ENCODE results near the gene NEB.

DNA sequence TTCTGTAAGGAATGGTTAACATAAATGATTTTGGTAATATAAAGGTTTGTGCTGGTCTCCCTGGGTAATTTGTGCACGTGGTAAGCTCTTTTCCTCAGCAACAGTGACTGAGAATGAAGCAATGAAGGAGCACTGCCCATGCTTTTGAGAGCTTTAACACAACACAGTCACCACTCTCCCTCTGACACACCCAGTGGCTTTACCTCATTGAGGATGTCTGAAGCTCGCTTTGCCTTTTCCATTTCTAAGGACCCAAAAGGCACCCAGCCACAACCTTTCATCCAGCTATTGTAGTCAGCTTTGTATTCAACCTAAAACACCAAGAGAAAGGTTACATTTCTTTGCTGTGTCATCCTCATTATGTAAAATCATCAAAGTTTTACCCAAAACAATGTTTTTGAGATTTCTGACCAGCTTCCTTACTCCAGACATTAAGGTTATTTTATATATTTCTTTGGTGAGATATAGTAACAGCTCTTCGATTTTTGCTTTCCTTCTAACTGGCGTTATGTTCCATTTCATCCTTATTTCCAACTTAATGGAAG is 51.7 kb downstream of the NEB start:
- TF ChIP-seq, protein P1, sequence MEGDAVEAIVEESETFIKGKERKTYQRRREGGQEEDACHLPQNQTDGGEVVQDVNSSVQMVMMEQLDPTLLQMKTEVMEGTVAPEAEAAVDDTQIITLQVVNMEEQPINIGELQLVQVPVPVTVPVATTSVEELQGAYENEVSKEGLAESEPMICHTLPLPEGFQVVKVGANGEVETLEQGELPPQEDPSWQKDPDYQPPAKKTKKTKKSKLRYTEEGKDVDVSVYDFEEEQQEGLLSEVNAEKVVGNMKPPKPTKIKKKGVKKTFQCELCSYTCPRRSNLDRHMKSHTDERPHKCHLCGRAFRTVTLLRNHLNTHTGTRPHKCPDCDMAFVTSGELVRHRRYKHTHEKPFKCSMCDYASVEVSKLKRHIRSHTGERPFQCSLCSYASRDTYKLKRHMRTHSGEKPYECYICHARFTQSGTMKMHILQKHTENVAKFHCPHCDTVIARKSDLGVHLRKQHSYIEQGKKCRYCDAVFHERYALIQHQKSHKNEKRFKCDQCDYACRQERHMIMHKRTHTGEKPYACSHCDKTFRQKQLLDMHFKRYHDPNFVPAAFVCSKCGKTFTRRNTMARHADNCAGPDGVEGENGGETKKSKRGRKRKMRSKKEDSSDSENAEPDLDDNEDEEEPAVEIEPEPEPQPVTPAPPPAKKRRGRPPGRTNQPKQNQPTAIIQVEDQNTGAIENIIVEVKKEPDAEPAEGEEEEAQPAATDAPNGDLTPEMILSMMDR (IDR thresholded peaks at IDR 0.05) = no peak
- TF ChIP-seq POLR2A (IDR thresholded peaks at IDR 0.05) = no peak
